ENCODE measurements around the gene CIITA.

The CIITA gene

DNA sequence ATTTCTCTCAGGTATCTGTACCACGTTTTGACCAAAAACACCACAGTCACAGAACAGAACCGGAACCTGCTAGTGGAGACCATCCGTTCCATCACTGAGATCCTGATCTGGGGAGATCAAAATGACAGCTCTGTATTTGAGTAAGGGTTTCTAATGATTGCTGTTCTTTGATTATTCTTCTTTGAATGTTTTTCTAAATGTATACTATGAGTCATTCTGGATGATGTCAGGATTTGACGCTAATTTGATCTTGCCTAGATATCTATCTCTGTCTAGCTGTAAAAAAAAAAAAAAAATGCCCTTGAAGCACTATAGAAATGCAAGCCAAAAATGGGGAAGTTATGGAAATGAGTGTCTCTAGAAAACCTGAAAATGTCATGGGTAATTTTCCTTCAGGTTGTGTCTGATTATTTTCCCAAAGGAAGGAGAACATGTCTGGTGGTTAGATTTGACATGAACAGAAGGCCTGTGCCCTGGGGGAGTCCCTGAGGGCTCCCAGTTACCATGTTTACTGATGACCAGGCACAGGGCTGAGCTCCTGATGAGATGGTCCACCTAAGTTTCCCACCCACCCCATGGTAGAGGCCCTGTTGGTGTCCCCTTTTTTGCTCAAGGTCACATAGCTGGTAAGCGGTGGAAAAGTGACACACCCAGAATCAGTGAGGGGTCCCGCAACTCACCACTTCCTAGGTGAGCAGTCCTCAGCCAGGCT, 80.9 kb downstream of the CIITA start:
- peak; percentile 81 for DNase-seq

DNA sequence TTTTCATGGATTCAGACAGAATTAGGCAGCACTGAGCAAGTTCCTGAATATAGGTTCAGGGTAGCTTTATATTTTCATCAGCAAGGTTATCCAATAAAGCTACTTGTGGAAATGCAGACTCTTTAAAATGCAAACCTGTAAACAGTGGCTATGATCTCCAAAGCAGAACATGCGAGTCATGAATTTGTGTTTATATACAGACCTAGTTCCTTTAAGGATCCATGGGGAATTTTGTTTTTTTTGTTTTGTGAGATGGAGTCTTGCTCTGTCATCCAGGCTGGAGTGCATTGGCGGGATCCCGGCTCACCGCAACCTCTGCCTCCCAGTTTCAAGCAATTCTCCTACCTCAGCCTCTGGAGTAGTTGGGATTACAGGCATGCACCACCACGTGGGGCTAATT, 82.2 kb downstream of the CIITA start:
- DNase-seq, result no peak

DNA sequence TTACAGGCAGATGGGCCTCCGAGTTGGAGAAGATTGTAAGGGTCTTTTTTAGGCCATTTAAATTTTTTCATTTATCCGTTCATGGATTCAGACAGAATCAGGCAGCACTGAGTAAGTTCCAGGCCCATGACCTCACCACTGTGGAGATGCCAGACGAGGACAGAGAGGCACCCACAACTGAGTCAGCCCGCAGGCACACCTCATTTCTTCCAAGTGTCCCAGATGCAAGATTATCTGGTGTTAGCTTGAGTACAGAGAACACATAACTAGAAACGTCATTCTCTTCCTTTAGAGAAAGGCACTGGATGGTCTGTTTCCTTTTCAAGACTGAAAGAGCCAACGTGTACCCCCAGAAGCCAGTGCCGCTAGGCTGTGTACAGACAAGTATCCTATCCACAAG, 84.2 kb downstream of the CIITA start:
- DNase-seq, result peak; percentile 48

DNA sequence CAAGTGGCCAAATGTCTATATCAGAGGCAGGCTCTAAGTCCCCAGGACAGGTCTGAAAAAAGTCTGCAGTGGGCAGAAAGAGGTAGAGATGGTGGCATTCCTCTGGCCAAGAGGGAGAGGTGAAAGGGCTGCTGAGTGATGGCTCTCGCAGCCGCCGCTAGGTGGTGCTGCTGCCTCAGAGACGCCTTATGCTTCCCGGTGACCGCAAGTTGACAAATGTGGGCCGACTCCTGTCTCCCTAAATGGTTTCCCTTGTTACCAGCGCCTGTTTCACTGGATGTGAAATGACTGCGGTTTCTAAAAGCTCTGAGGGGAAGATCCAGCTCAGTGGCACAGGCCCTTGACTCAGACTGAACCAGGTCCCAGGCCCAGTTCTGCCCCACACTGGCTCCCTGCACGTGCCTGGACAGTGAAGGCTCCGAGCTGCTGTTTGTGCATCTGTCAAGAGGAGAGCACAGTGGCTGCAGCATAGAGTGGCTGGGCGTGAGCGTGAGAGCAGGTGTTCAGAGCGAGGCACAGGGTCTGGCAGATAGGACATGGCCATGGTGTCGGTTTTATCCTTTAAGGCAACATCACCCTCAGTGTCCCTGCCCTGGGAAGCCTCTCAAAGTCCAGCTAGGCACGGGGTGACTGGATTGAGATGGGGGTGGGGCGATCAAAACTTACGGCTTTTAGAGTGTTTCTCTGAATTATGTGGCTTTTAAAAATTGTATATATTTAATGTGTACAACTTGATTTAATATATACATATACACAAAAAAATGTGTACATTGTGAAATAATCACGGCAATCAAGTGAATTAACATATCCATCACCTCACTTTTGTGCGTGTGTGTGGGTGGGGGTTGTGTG, 87.3 kb downstream of the CIITA start:
- peak; percentile 93 for DNase-seq

DNA sequence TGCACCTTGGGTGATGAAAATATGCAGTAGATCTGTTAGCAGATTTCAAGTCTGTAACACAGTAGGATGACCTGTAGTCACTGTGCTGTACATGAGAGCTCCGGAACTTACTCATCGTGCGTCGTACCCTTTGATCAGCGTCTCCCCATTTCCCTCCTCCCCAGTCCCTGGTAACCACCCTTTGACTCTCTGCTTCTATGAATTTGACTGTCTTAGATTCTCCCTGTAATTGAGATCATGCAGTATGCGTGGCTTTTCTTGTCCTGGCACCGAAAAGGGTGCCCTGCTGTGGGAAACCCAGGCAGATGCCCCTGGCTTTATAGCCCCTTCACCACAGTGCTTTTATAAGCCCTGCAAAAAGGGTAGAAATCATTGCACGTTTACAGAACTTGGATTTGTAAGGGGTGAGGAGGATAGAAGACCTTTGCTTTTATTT, 87.9 kb downstream of the CIITA start:
- peak; percentile 92 for DNase-seq

DNA sequence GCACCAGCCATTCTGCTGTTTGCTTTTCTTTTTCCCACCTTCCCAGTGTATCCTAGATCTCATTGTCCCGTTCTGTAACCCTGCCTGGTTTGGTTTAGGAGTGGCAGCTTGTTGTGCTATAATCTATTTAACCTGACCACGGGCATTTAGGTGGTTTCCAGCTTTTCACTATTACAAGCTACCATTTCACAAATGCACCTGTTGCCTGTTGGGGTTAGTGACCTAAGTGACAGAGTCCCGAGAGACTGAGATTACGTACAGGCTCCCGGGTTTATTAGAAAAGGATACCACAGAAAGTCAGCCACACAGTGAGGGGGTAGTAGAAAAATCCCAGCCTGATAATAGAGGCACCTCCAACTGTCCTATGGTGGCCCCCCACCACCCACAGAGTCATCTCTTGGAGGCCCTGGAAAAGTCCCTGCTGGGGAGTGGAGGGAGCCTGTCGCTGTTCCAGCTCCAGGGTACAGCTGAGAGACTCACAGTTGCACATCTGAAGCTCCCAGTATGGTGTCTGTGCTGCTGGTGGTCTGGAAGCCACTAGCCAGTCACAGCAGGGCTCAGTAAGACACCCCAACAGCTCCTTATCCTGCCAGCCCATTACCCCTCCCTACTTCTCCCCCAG, 88.5 kb downstream of the CIITA start:
- peak; percentile 88 for DNase-seq

DNA sequence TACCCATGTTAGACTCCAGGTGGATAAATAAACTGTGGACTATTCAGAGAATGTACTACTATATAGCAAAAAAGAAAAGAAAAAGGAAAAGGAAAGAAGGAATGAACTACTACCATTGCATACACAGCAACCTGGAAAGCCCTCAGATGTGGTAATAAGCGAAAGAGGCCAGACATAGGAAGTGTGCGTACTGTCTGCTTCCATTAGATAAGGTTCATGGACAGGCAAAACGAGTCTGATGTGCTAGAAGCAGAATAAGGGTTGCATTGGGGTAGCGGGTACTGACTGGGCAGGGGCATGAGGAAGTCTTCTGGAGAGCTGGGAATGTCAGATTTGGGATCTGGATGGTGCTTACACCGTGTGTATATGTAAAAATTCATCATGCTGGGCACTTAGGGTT, 89.1 kb downstream of the CIITA start:
- no peak for DNase-seq

DNA sequence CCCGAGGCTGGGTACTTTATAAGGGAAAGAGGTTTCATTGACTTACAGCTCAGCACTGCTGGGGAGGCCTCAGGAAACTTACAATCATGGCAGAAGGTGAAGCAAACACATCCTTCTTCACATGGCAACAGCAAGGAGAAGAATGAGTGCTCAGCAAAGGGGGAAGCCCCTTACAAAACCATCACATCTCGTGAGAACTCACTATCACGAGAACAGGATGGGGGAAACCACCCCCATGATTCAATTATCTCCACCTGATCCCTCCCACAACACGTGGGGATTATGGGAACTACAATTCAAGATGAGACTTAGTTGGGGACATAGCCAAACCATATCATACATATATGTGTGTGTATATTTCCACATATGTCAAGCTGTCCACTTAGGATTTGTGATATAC, 89.6 kb downstream of the CIITA start:
- peak; percentile 74 for DNase-seq

DNA sequence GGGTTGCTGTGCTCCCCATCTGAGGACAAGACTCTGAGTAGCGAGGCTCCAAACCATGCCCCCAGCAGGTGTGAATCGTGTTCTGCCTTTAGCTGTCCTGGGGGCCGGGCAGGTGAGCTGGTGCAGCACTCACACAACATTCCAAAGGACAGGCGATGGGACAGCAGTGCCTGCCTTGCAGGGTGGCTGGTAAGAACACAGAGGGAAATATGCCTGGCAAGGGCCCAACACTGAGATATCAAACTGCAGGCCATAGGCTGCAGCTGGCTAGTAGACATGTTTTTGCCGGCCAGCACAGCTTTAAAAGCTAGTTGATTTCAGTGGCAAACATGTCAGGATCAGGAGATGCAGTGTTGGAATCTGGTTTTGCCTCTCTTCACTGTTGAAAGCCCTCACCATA, 91.0 kb downstream of the CIITA start:
- no peak for DNase-seq

DNA sequence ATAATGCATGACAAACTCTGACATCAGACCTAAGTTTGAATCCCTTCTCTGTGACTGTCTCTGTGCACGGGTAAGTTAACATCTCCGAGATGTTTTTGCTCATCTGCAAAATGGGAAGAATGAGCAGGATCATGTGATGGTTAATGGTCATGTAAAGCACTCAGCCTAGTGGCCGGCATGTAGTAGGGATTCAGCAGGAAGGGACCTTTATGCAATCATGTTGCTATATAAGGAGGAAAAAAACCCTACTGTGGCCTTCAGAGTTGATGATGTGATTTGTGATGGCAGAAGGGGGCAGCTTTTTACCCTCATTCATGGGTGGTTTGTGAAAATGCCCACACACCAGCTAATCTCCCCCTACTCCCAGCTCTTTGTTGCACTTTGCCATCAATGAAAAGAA, 91.5 kb downstream of the CIITA start:
- no peak for DNase-seq

DNA sequence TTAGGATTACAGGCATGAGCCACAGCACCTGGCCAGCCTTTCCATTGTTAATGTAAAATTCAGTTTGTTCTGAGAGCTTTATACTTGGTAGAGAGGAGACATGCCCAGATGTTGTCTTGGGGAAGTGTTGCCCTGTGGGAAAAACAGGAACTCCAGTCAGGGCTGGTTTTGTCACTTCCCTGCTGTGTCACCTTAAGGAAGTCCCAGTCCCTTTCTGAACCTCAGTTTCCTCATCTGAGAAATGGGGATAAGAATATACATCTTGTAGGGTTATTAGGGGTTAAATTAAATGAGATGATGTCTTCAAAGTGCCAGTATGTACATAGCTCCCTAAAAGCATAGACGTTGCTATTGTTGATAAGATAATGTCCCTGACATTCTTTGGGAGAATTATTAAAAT, 92.6 kb downstream of the CIITA start:
- no peak for DNase-seq

DNA sequence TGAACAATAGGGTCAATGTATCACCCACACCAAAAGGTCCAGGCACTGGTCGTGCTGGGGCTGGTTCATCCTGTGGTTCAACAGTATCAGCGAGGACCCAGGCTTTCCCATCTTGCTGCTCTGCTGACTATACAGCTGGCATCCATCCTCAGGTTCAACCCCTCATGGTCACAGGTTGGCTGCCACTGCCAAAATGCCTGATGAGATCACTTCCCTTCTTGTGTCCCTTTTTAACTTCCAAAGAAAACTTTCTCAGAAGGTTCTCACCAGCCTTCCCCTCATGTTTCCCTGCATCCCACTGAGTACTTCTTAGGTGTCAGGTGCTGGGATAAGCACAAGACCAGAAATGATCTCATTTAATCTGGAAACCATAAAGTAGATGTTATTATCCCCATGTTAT, 93.1 kb downstream of the CIITA start:
- no peak for DNase-seq

DNA sequence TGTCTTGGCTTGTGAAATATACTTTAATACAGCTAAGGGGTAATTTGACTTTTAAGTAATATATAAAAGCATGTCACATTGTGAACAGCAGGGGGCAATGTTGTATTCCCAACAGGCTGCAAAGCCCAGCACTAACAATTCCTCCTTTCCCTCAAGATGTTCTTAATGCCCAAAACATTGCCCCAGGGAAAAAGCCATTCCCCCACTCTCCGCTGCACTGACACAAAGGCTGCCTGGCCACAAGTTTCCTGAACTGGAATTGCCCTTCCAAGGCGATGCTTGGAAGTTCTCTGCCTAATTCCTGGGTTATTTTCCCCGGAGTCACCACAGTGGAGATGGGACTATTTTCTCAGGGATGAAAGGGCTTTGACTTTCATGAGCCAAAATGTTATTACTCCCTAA, 94.6 kb downstream of the CIITA start:
- peak; percentile 71 for DNase-seq

DNA sequence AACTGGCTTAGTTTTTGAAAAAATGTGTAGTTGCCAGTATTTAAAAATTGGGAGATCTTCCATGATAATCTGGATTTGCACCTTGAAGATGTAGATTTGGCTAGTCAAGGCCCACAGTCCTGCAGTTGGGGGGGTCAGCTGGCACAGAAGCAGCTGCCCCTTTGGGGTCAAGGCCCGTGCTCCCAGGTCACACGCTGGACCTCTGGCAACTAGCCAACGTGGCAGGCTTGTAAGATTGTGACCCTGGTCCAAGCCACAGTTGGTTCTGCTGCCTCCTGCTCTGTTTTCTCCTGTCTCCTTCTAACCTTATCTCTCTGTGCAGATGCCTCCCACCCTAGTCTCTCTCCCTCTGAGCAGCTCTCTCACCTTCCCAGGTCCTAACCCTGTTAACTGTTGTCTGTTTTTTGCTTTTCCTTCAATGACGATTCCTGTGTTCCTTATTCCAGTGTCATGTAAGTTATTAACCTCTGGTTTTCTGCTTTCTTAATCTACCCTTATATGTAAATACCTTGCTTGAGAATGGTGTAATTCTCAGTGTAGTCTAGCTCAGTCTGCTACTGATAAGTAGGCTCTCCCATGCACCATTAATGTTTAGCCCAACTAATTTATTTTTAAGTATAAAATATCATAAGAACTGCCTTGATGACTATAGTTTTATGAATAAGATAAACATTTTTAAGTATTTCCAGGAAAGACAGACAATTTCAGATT, 95.3 kb downstream of the CIITA start:
- DNase-seq, result no peak

DNA sequence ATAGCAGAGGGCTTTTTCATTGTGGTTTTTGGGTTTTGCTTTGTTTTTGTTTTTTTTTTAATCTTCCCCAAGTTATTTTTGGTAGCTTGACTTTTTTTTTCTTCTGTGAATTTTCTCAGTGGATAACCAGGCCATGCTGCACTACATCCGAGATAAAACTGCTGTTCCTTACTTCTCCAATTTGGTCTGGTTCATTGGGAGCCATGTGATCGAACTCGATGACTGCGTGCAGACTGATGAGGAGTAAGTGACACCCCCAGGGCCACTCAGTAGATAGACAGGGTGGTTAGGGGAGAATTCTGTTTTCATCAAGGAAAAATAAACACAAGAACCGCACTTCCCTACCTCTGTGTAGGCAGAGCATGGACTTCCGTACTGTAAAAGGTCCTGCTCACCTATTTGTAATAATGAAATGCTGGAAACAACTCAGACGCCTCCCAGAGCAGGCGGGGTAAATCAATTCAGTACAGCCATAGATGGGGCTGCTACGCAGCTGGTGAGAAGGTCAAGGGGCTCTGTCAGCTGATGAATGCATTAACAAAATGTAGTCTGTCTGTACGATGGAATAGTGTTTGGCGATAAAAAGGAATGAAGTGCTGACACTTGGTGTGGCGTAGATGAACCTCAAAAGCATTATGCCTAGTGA, 95.9 kb downstream of the CIITA start:
- no peak for DNase-seq

DNA sequence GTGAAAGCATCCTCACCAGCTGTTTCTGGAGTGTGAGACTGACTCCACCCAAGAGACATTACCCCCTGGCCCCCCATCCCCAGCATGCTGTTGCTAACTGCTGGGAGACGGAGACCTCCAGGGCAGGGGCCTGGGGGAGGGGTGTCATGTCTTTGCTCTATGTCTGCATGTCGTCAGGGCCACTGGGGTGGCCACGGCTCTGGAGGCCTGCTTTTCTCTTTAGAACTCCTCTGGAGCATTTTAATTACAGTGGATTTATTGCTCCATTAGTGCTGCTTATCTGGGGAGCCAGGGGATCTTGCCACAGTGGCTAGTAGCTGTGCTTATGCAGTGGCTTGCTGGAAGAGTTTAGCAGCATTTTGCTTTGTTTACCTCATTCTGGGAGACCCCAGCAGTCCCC, 99.6 kb downstream of the CIITA start:
- no peak for DNase-seq

DNA sequence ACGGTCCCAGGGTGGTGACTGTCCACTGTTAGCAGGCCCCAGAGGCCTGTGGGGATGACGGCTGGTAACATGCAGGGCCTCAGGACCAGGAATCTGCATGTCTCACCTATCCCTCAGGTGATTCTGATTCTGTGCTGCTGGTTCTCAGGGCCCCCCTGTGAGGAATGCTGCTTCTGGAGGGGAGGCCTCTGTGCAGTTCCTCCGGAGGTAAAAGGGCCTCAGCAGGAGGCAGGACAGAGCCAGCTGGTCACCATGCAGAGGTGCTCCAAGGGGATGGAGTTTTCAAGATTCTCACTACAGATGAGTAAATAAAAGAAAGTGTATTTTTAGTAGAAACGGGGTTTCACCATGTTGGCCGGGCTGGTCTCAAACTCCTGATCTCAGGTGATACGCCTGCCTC, 101.1 kb downstream of the CIITA start:
- DNase-seq, result no peak

DNA sequence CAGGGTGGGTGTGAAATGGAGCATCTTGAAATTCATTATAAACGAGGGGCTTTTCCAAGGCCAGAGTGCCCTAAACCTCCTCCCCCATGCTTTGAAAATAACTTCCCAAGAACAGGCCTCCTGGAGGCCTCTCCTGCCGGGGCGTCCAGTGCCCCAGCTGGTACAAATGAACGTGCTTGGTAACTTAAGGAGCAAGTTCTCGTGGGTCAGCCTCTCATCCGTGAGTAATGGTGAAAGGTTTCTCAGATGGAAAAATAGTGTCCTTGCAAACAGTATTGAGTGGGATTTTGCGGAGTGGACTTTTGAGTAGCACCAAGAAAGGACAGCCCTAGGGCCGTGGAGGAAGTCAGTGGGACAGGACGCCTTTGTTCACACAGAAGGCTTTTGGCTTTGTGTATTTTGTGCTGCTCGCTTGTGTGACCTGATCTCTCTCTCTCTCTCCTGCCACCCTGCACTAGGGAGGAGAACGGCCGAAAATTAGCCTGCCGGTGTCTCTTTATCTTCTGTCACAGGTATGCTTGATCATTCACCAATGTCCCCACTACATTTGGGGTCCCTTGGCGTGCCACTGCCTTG, 102.0 kb downstream of the CIITA start:
- DNase-seq, result no peak

DNA sequence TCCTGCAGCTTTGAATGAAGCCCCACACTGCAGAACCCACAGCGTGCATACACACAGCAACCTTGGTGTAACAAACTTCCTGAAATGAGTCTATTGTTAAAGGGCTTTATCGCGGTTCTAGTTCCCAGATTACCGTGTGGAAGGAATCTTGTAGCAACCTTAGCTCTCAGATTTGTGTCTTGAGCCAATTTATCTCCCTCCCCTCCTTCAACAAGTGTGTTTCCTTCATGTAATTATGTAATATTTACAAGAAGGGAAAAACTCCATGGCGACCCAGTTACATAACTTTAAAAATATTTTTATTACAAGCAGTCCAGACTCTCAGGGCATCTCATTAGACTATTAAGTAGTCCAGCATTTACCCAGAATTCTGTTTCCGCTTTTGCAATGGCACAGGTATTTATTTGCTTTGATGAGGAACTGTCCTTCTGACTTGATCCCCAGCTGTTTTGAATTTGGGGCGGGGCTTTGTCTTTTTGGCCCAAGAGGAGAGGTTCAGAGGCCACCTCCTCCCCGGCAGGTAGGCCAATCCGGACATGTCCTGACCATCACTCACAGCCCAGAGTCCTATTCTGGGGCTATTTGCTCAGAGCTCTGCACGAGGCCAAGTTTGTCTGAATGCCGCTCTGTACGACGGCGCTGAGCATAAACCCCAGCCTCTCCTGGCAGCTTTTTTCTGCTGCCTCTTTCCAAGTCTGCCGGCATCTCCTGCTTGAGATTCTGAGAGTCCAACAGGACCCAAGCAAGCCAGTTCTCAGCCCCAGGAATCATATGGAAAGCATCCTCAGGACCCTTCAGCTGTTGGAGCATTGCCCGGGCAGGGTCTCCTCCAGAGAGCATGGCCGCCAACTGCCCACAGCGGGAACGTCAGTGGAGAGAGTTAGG, 103.0 kb downstream of the CIITA start:
- no peak for DNase-seq

DNA sequence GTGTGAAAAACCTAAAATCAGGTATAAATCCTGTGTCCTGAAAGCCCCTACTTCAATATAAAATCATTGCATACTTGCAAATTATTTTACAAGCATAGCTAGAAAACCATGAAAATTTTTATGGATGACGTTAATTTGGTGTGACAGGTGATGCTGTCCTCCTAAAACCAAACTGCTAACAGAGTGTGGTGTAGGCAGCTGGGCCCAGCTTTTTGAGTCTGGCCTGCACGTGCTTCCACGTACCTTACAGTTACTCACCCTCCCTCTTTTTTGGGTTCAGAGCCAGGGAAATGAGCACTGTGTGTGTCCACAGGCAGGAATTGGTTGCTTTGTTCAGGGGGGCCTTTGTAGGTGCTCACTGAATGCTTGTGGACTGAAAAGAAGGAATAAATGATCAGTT, 103.8 kb downstream of the CIITA start:
- DNase-seq, result no peak

DNA sequence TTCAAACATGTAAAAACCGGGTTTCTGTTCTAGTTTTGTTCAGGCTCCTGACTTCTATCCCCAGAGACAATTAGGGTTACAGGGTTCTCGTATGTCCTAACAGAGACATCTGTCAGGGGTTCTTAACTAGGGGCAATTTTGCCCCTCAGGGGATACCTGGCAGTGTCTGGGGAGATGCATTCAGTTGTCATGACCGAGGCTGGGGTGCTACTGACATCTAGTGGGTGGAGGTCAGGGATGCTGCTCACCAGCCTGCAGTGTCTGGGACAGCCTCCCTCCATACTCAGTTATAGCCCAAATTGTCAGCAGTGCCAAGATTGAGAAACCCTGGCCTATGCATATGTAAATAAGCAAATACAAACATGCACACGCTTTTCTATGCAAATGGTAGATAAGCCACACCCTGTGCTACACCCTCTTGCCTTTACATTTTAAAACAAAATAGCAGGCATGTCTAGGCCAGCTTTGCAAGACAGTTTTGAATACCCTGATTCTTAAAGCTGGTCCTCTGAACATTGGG, 104.8 kb downstream of the CIITA start:
- peak; percentile 88 for DNase-seq
